Superior temporal gyrus (tissue), 1 donor: ENCODE results near the gene FBXO46.
"Not testable (repeated sequence)": the region's sequence is repeated elsewhere in the genome, so short reads cannot be mapped to it uniquely, and the experiment has no call there.

Source experiments
- DNase-seq: peaks from one replicate; pipeline ENCODE4 v3.0.0-alpha.2; 2016; ENCODE audit errors: extremely low spot score

Gene FBXO46

GRCh38 chr19:45766296-45766868 is 35.7 kb upstream of the FBXO46 start:
- DNase-seq: no peak

- no peak for DNase-seq
Measured at GRCh38 chr19:45765702-45766295, 35.1 kb upstream of the FBXO46 start.

- DNase-seq: no peak
Measured at GRCh38 chr19:45764945-45765701, 34.4 kb upstream of the FBXO46 start.

- DNase-seq: no peak
Measured at GRCh38 chr19:45764475-45764874, 33.8 kb upstream of the FBXO46 start.

- DNase-seq: no peak
Measured at GRCh38 chr19:45763691-45764294, 33.1 kb upstream of the FBXO46 start.

- no peak for DNase-seq
Measured at GRCh38 chr19:45762870-45763631, 32.4 kb upstream of the FBXO46 start.

- no peak for DNase-seq
Measured at GRCh38 chr19:45761714-45762113, 31.0 kb upstream of the FBXO46 start.

GRCh38 chr19:45758921-45759320 is 28.2 kb upstream of the FBXO46 start:
- no peak for DNase-seq

GRCh38 chr19:45757695-45758094 is 27.0 kb upstream of the FBXO46 start:
- DNase-seq: no peak

GRCh38 chr19:45754323-45754722 is 23.6 kb upstream of the FBXO46 start:
- no peak for DNase-seq

- no peak for DNase-seq
Measured at GRCh38 chr19:45753548-45753947, 22.9 kb upstream of the FBXO46 start.

- DNase-seq: no peak
Measured at GRCh38 chr19:45752639-45753038, 21.9 kb upstream of the FBXO46 start.

- DNase-seq: not testable (repeated sequence)
Measured at GRCh38 chr19:45751483-45751882, 20.8 kb upstream of the FBXO46 start.

- no peak for DNase-seq
Measured at GRCh38 chr19:45747513-45747912, 16.8 kb upstream of the FBXO46 start.

- no peak for DNase-seq
Measured at GRCh38 chr19:45746866-45747265, 16.2 kb upstream of the FBXO46 start.

GRCh38 chr19:45745606-45746005 is 14.9 kb upstream of the FBXO46 start:
- no peak for DNase-seq

GRCh38 chr19:45742969-45743368 is 12.3 kb upstream of the FBXO46 start:
- DNase-seq: no peak

- no peak for DNase-seq
Measured at GRCh38 chr19:45739498-45740439, 9.1 kb upstream of the FBXO46 start.

GRCh38 chr19:45733160-45733810 is 2.6 kb upstream of the FBXO46 start, which contains the start of gene MEIOSIN:
MEIOSIN (plus strand) TSS chr19:45733439; CDS start chr19:45735377, 1,938 bp downstream.
- DNase-seq: no peak

- DNase-seq: no peak
Measured at GRCh38 chr19:45729800-45730290, 851 bp downstream of the FBXO46 start.
